ENCODE measurements around the gene CHKA. TPM values are rescaled to one million over a fixed set of nuclear protein-coding genes. Genes with fewer than 3 reads are reported as not detected.

Gene CHKA
- polyA plus RNA-seq, 1 of the 3 experiments (the other 2 are of a cell fraction) = 12.3 TPM

- Histone ChIP-seq H4K20me1 (ENCODE audit: insufficient read depth) (no peaks in the 10 kb centered on the region), H3K9me3 (no peaks in the 10 kb centered on the region), H3K4me2 (no peak overlapping the region), H3F3A (replicated peaks; ENCODE audit: insufficient read depth) (no peaks in the 10 kb centered on the region), H3K4me3 (ENCODE audit: low read depth in 2 of 2, low read length in 1 of 2) (no peak overlapping the region), H3K9me2 (no peaks in the 10 kb centered on the region), H2AFZ (ENCODE audit: low read depth) (no peak overlapping the region), H3K9ac (no peak overlapping the region), H3K27ac (ENCODE audit: low read depth in 2 of 2, low read length in 1 of 2) (no peak overlapping the region), H3K79me2 (ENCODE audit: insufficient read depth) (no peaks in the 10 kb centered on the region), H3K27me3 (ENCODE audit: insufficient read depth) (no peaks in the 10 kb centered on the region), H3K36me3 (replicated peaks in 1 of 2; ENCODE audit: control insufficient read depth in 1 of 2, insufficient read depth in 2 of 2, low read length in 1 of 2) (no peaks in the 10 kb centered on the region), H3K4me1 (ENCODE audit: control insufficient read depth in 1 of 2, insufficient read depth in 2 of 2, low read depth in 1 of 2, low read length in 1 of 2) (peaks cover 0 to 16% of the 10 kb centered on the region in 2 experiments; a peak in 1 of 4 replicates)
- ChIA-PET CTCF (interaction anchor here (0.7 to 0.9 kb wide), 3 partner anchors 65 to 156 kb away, joined by 3 read pairs; no protein-coding TSS in a partner anchor), POLR2A (no interaction called here)
- no peak for DNase-seq
- WGBS (ENCODE audit: low lambda C conversion rate) = 60% methylated on average over 7 of the region's 8 CpGs
- TF ChIP-seq SMC3 (IDR thresholded peaks at IDR 0.05; ENCODE audit: low read depth, low read length) = no peak
- TF ChIP-seq RFX5 (IDR thresholded peaks at IDR 0.05; ENCODE audit: low read length) = no peak
- no peak for TF ChIP-seq POLR2AphosphoS5 (IDR thresholded peaks at IDR 0.05; ENCODE audit: low read depth, low read length)
- no peak for TF ChIP-seq TAF1 (IDR thresholded peaks at IDR 0.05; ENCODE audit: borderline replicate concordance, low read depth, low read length)
- TF ChIP-seq, protein P1, sequence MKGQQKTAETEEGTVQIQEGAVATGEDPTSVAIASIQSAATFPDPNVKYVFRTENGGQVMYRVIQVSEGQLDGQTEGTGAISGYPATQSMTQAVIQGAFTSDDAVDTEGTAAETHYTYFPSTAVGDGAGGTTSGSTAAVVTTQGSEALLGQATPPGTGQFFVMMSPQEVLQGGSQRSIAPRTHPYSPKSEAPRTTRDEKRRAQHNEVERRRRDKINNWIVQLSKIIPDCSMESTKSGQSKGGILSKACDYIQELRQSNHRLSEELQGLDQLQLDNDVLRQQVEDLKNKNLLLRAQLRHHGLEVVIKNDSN (IDR thresholded peaks at IDR 0.05; ENCODE audit: borderline replicate concordance, low read depth) = no peak
- TF ChIP-seq, protein P2, sequence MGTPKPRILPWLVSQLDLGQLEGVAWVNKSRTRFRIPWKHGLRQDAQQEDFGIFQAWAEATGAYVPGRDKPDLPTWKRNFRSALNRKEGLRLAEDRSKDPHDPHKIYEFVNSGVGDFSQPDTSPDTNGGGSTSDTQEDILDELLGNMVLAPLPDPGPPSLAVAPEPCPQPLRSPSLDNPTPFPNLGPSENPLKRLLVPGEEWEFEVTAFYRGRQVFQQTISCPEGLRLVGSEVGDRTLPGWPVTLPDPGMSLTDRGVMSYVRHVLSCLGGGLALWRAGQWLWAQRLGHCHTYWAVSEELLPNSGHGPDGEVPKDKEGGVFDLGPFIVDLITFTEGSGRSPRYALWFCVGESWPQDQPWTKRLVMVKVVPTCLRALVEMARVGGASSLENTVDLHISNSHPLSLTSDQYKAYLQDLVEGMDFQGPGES (IDR thresholded peaks at IDR 0.05; ENCODE audit: low read depth, low read length) = no peak
- TF ChIP-seq FOXM1 (IDR thresholded peaks at IDR 0.05; ENCODE audit: low read depth) = no peak
- TF ChIP-seq GATA2 (CRISPR knock-in tag; IDR thresholded peaks at IDR 0.05) = no peak
- no peak for TF ChIP-seq JUND (IDR thresholded peaks at IDR 0.05)
- TF ChIP-seq REST (IDR thresholded peaks at IDR 0.05; ENCODE audit: low read depth, low read length) = no peak
- TF ChIP-seq MXI1 (IDR thresholded peaks at IDR 0.05; ENCODE audit: low read depth, low read length) = no peak
- TF ChIP-seq RAD21 (IDR thresholded peaks at IDR 0.05; ENCODE audit: low read length) = no peak
Measured at GRCh38 chr11:68141246-68142027, 20.2 kb upstream of the CHKA start.

Measured in SK-N-SH (cell line).